Mucosa of descending colon (tissue), 3 donors: Measurements from ENCODE around the gene CELF2. TPM values are rescaled to one million over a fixed set of nuclear protein-coding genes. Genes with fewer than 3 reads are reported as not detected.
A peak's percentile ranks its signal among the peaks of the same experiment; 100 is the strongest.

ENCODE experiments used
- ATAC-seq: fragments of 200-7000 bp; cut with Tn5 transposase; one replicate; pipeline ENCODE4 v1.9.1; 2020; ENCODE audit warnings: mild to moderate bottlenecking, moderate library complexity
- DNase-seq, 3 donors: peaks; one replicate each; pipeline ENCODE4 v3.0.0-alpha.2; 2020
- H3K36me3 ChIP-seq: fragments of 200-600 bp; one replicate; pipeline ENCODE4 v1.8.0; 2021; ENCODE audit warnings: low read depth, mild to moderate bottlenecking
- H3K4me1 ChIP-seq: fragments of 200-600 bp; one replicate; pipeline ENCODE4 v1.8.0; 2021; ENCODE audit warnings: low read depth, mild to moderate bottlenecking
- H3K4me3 ChIP-seq: fragments of 200-600 bp; one replicate; pipeline ENCODE4 v1.8.0; 2021; ENCODE audit warnings: mild to moderate bottlenecking
- H3K9me3 ChIP-seq: fragments of 200-600 bp; one replicate; pipeline ENCODE4 v1.8.0; 2021; ENCODE audit warnings: mild to moderate bottlenecking
- CTCF ChIP-seq: fragments of 200-600 bp; IDR thresholded peaks from one replicate; pipeline ENCODE4 v1.8.0; 2022; ENCODE audit warnings: antibody characterized with exemption, mild to moderate bottlenecking
- intact Hi-C, 2 donors: fragments of 100-400 bp; cut with DNase I in 1 of 2; cut with micrococcal nuclease in 1 of 2; formaldehyde crosslinking; loops; one replicate each; pipeline versions ENCODE4 v1.11.0 to v1.11.1; 2022; cut with DNase I, micrococcal nuclease
- total RNA-seq, 3 donors: library from RNA; stranded (reverse); fragmentation: NEBNext Ultra II Directional in 2 of 3; extraction: Animal tissue kit (Norgen Biotek cat#: 25700) in 2 of 3; gene quantifications; one replicate each; pipeline versions ENCODE4 v1.2.1 to v1.2.4, GENCODE V29; 2021 to 2023
- donor health status: DM: no; HTN: no; CAD: no; lungs with moderate emphysema.
- donor health status: DM: no; HTN: no; CAD: no.
- donor health status: DM: no; HTN: yes; CAD: no.

The CELF2 gene
- total RNA-seq, 3 donors from 2014 or later, result 31.4 to 56.5 (median 36.1) TPM

- DNase-seq, result no peak
- ATAC-seq, result no peak
- Histone ChIP-seq H3K4me3 (no peak overlapping the region), H3K9me3 (no peaks in the 10 kb centered on the region), H3K4me1 (peaks cover 5% of the 10 kb centered on the region), H3K36me3 (no peaks in the 10 kb centered on the region)
- TF ChIP-seq CTCF, result no peak
- intact Hi-C loops, result no loop called here
These were observed 206.0 kb downstream of the CELF2 start for GRCh38 chr10:11223507-11224140.

- intact Hi-C loops, result no loop called here
- no peak for DNase-seq
These were observed 206.6 kb downstream of the CELF2 start for GRCh38 chr10:11224321-11224720.

DNA sequence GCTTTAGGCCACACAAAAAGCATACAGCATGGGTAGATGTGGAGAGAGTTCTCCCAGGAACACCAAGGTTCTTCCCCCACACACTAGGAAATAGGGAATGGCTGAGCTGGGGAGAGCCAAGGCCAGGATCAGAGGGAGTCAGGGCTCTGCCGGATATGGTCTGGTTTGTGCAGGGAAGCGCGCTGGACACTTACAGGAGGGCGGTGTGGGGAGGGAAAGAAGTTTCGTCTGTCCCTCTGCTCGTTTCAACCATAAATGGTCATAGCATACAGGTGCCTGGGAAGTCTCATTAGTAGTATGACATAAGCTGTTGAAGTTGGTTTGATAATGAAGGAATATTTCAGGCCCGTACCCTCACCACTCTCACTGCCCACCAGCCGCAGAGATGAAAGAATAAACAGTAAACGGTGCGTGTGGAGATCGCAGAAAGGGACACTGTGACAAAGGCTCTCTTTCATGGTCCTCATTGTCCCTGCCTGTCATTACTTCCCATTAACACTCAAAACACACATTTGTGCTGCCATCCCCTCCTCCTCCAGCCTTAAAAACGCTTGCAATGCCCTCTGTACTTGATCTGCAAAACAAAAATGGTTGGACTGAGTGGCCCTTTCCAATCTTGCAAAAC is 207.2 kb downstream of the CELF2 start:
- ATAC-seq (no peak), DNase-seq (no peak)
- no peak for TF ChIP-seq CTCF
- H3K4me1 ChIP-seq, result peaks cover 5% of the 10 kb centered on the region
- H3K9me3 ChIP-seq, result no peaks in the 10 kb centered on the region
- intact Hi-C loops, result no loop called here
- no peak overlapping the region for H3K4me3 ChIP-seq
- no peaks in the 10 kb centered on the region for H3K36me3 ChIP-seq

More at GRCh38 chr10:11224321-11224720, 206.6 kb downstream of the CELF2 start:
- TF ChIP-seq CTCF, result no peak
- ATAC-seq, result no peak
- H3K4me3 ChIP-seq, result no peak overlapping the region
- no peaks in the 10 kb centered on the region for H3K9me3 ChIP-seq
- H3K36me3 ChIP-seq, result no peaks in the 10 kb centered on the region
- peaks cover 5% of the 10 kb centered on the region for H3K4me1 ChIP-seq

- ATAC-seq (peak; percentile 92), DNase-seq (peak; percentile 46 to 67 (median 64))
- Histone ChIP-seq H3K9me3 (no peaks in the 10 kb centered on the region), H3K4me1 (peaks cover 5% of the 10 kb centered on the region), H3K4me3 (no peak overlapping the region), H3K36me3 (no peaks in the 10 kb centered on the region)
- no peak for TF ChIP-seq CTCF
- intact Hi-C loops, result no loop called here
These were observed 208.3 kb downstream of the CELF2 start for GRCh38 chr10:11225935-11226334.

- TF ChIP-seq CTCF, result no peak
- ATAC-seq (peak; percentile 27), DNase-seq (no peak)
- no peaks in the 10 kb centered on the region for H3K9me3 ChIP-seq
- intact Hi-C loops, result no loop called here
- no peaks in the 10 kb centered on the region for H3K36me3 ChIP-seq
- H3K4me1 ChIP-seq, result peaks cover 5% of the 10 kb centered on the region
- H3K4me3 ChIP-seq, result no peak overlapping the region
These were observed 209.4 kb downstream of the CELF2 start for GRCh38 chr10:11227103-11227502.
